HG02798 (cell line): ENCODE measurements around the gene ADPRHL1.
"Not testable (repeated sequence)": the region's sequence is repeated elsewhere in the genome, so short reads cannot be mapped to it uniquely, and the experiment has no call there.

Experiments used
- ATAC-seq: cut with Tn5 transposase; IDR thresholded peaks from one replicate; pipeline ENCODE4 v1.9.1; 2021; ENCODE audit warnings: mild to moderate bottlenecking; ENCODE audit not compliant: unreplicated experiment, poor library complexity

ADPRHL1 gene

GRCh38 chr13:113405481-113406300 lies 47.6 kb downstream of the ADPRHL1 start:
- ATAC-seq: no peak

- ATAC-seq: no peak
Measured at GRCh38 chr13:113404723-113405471, 48.4 kb downstream of the ADPRHL1 start.

GRCh38 chr13:113404366-113404722 lies 48.9 kb downstream of the ADPRHL1 start:
- ATAC-seq: no peak

DNA sequence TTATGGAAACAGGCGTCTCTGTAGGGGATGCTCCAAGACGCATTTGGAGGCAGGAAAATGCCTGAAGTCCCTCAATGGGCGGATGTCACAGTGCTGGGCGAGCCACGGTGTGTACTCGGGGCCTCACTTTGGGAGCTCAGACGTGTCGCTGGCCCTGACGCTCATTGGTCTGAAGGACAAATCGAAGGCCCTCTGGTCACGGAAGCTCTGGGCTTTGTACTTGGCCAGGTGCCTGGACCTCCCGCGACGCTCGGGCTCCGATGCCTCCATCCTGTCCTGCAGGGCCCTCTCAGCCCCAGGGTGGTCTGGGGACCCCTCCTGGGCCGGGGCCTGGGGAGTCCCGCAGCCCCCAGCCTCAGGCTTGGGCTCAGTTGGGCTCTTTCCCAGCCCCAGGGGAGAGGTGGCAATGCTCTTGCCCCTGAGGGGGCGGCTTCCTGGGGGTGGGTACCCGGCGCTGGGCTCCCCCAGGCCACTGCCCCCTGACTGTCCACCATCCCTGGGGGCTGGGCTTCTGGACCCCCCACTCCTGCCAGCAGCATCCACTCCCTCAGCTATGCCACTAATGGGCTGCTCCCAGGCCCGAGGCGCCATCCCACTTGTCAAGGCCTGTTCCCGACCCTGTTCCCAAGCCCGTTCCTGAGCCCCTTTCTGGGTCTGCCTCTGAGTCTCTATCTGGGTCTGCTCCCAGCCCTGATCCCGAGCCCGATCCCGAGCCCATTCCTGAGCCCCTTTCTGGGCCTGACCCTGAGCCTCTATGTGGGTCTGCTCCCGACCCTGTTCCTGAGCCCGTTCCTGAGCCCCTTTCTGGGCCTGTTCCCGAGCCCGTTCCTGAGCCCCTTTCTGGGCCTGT lies 49.8 kb downstream of the ADPRHL1 start:
- no peak for ATAC-seq

GRCh38 chr13:113402471-113403254 lies 50.6 kb downstream of the ADPRHL1 start:
- ATAC-seq: no peak

DNA sequence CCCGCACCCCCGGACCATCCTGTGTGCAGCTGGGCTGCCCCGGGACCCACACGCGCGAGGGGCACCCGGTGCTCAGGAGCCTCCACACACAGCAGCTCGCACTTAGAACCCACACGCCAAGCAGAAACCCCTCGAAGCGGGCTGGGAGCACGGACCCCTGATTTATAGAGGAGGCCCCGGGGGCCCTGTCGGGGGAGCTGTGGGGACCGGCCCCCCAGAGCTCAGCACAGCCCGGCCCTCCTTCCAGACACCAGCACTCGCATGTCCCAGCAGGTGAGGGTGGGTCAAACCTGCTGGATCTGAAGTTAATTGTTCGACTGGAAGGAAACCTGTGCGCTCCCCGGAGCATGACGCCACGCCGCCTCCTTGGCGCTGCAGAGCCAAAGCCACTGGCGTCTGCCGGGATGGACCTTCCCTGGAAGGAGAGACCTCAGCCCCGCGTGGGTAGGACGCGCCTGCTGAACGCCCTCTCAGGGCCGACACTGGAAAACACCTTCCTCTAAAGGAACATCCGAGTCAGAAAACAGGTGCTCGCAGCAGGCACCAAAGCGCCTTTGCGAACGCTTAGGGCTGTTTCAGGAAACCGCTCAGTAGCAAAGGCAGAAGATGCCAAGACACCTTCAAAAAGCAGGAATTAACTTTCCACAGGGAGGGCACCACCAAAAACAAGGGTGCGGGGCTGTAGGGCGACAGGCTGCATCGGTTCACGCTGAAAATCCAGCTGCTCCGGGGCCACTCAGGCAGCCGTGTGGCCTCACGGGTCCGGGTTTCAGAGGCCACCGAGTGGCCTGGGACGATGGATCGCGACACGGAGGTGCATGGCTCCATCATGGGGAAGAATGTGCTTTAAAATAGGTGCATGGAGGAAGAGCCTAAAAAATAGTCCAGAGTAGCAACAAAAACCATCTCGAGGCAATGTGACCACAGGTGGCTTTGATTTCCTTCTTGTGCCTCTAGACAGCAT lies 51.6 kb downstream of the ADPRHL1 start:
- no peak for ATAC-seq

DNA sequence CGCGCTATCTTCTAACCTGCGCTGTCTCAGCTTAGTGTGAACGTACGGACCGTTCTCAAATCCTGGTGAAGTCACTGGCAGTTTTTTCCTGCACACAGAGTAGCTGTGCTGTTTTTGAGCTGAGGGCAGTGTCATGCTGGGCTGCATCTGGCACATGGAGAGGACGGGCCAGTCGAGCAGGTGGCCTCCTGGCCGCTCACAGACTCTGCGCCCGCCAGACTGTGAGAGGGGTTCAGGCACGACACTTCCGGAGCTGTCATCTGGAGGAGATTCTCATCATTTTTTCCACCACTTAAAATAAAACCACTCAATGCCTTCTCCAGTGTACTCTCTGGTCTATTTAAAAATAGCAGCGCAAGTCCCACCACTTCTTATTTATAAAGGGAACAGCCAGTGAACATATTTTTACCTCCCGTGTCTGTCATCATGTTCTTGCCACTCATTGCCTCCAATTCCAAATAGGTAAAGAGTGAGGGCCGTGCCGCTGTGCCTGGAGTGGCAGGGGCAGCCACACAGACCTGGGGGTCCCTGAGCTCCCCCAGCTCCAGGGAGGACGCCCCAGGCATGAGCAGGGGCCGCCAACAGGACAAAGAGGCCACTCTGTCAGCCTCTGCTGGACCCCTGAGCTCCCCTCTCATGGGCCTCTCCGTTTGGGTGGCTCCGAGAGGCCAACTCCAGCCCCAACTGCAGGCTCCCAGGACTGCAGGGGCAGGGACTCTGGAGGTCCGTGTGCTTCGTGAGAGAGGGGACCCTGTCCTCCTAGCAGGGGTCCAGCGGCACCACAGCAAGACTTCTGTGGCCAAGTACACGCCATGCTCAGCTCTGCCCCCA lies 52.5 kb downstream of the ADPRHL1 start:
- ATAC-seq: no peak

DNA sequence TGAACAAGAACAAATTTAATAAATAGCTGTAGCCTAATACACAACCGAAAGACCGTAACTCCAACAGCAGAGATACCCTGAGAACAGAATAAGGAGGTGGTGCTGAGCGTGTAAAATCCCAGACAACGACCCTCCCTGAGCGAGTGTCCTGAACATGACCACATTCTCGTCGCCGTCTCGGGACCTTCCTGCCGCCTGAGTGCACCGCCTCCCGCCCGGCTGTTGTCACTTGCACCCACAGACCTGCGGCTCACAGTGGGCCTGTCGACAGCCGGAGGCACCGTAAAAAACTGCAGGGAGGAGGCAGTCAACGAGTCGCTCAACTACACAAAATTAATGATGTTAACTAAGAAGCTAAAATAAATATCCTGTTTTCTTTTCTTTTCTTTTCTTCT lies 53.5 kb downstream of the ADPRHL1 start:
- no peak for ATAC-seq

DNA sequence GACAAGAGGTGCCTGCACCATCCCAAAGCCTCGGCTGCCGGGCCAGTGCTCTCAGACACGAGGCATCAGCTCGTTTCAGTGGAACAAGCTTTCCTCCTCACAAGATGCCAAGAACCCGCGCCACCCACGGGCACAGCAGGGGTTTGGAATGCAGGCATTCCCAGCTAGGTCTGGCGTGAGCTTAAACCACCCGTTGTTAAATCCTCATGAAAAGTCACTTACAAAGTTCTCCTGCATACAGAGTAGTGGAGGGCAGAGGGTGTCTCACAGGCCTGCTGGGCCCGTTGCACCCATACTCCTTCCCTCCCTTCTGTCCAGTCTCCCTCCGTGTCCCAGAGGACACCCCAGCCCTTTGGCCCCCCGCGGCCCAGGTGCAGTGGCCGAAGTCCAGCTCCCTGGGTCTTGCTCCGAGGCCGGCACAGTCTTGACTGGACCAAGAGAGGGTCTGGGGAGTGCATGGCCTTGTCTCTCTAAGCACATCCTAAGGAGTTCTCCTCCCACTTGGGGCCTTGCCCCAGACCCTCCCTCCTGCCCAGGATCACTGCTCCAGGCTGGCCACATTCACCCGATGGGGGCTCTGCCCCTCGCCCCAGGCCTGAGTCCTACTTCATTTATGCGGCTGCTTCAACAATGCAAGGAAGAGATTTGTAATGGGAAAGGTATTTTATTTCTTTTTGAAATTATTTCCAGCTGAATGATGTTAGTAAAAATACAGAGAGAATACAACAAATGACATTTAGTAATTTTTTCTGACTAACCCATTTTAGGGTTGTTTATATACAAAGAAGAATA lies 54.1 kb downstream of the ADPRHL1 start:
- no peak for ATAC-seq

GRCh38 chr13:113397608-113398425 lies 55.5 kb downstream of the ADPRHL1 start:
- no peak for ATAC-seq

- ATAC-seq: no peak
Measured at GRCh38 chr13:113394339-113394640, 59.0 kb downstream of the ADPRHL1 start.

DNA sequence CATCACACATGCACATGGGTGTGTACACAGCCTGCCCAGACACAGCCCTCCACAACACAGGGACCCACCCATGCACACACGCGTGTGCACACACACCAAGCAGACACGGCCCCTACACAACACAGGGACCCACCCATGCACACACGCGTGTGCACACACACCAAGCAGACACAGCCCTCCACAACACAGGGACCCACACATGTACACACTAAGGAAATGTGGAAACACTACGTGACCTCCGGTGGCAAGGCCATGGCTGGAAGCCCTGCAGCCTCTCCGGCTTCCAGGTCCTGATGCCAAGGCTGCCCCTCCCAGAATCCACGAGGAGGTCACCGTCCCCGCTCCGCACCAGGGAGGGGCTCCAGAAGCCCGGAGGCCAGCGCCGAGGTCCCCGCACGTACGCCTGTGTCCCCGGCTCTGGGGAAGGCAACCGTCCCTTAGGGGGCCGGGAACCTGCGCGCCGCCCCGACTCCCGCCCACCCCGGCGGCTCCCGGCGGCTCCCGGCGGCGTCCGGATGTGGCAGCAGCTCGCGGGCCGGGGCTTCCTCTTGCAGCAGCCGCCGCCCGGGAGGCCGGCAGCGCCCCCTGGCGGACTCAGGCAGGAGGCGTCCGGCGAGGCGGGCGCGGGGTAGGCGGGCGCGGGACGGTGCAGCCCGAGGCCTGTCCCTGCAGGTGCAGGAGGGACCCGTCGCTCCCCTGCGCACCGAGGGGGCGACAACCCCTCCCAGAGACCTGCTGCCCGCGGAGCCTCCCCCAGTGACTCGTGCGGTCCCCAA lies 59.5 kb downstream of the ADPRHL1 start:
- ATAC-seq: peak; percentile 95

- ATAC-seq: no peak
Measured at GRCh38 chr13:113393226-113393562, 60.1 kb downstream of the ADPRHL1 start.

GRCh38 chr13:113390874-113391497 lies 62.3 kb downstream of the ADPRHL1 start:
- no peak for ATAC-seq

- ATAC-seq: not testable (repeated sequence)
Measured at GRCh38 chr13:113389586-113389985, 63.7 kb downstream of the ADPRHL1 start.

GRCh38 chr13:113387396-113387795 lies 65.9 kb downstream of the ADPRHL1 start:
- no peak for ATAC-seq
